GM12878 (cell line): Measurements from ENCODE around the gene ATP6V0D1. TPM values are rescaled to one million over a fixed set of nuclear protein-coding genes. Genes with fewer than 3 reads are reported as not detected.

Experiments
- ATAC-seq: fragments of 200-7000 bp; cut with Tn5 transposase; 3 replicates; pipeline ENCODE4 v1.9.1; 2020; ENCODE audit warnings: mild to moderate bottlenecking, moderate library complexity
- BruUV-seq: library from RNA; stranded (reverse); fragments of 400-500 nt; replicated peaks from 2 replicates; lab custom pipeline; 2021; lab: Mats Ljungman, UMichigan
- CTCF ChIA-PET: fragments of 300-600 bp; sonication (Branson Sonifier 250); formaldehyde crosslinking; extraction: SDS; loops from one replicate; lab custom pipeline; 2021; ENCODE audit warnings: inconsistent platforms; lab: Yijun Ruan, JAX
- POLR2A ChIA-PET: fragments of 350-600 bp; formaldehyde crosslinking; extraction: SDS; loops from one replicate; lab custom pipeline; 2021; ENCODE audit warnings: inconsistent platforms; lab: Charles Lee
- RAD21 ChIA-PET: fragments of 300-600 bp; sonication (Branson Sonifier 250); formaldehyde crosslinking; loops from one replicate; lab custom pipeline; 2023; ENCODE audit warnings: antibody characterized with exemption; ENCODE audit not compliant: unreplicated experiment; lab: Charles Lee
- SMC1A ChIA-PET: fragments of 300-600 bp; sonication (Branson Sonifier 250); formaldehyde crosslinking; loops from one replicate; lab custom pipeline; 2023; ENCODE audit not compliant: unreplicated experiment, uncharacterized antibody; lab: Charles Lee
- DNase-seq: peaks from one replicate; pipeline ENCODE4 v3.0.0-alpha.2; 2011; ENCODE audit warnings: low read depth, low spot score
- FAIRE-seq: peaks from 3 replicates; lab custom pipeline; 2011; peaks lifted over from hg19 to GRCh38; lab: Jason Lieb, UNC
- H2AFZ ChIP-seq: 2 replicates; pipeline ENCODE4 v1.6.0; 2011; ENCODE audit warnings: low read depth, low read length, control low read depth; ENCODE audit not compliant: control insufficient read depth
- H3K27ac ChIP-seq: 2 replicates; pipeline ENCODE4 v1.5.1; 2011; ENCODE audit warnings: control low read depth; ENCODE audit not compliant: control insufficient read depth, insufficient read depth
- H3K27me3 ChIP-seq, 2 experiments: replicated peaks in 1 of 2; 2 replicates each; pipeline versions ENCODE4 v1.6.0 to v1.6.1; 2011; ENCODE audit warnings: low read length in 1 of 2; ENCODE audit not compliant: control insufficient read depth in 2 of 2, insufficient read depth in 2 of 2
- H3K36me3 ChIP-seq, 2 experiments: 2 replicates each; pipeline ENCODE4 v1.5.1; 2011; ENCODE audit warnings: low read length in 1 of 2; ENCODE audit not compliant: control insufficient read depth in 2 of 2, insufficient read depth in 2 of 2
- H3K4me1 ChIP-seq: 2 replicates; pipeline ENCODE4 v1.6.1; 2011; ENCODE audit warnings: mild to moderate bottlenecking, low read length, moderate library complexity, mixed read lengths; ENCODE audit not compliant: control insufficient read depth, insufficient read depth
- H3K4me2 ChIP-seq: 2 replicates; pipeline ENCODE4 v1.6.0; 2011; ENCODE audit warnings: control low read depth; ENCODE audit not compliant: control insufficient read depth, insufficient read depth
- H3K4me3 ChIP-seq: fragments of 200-600 bp; sonication (generic); 2 replicates; pipeline ENCODE4 v1.5.1; 2016
- H3K79me2 ChIP-seq: 2 replicates; pipeline ENCODE4 v1.6.0; 2011; ENCODE audit warnings: low read length; ENCODE audit not compliant: control insufficient read depth, insufficient read depth
- H3K9ac ChIP-seq: 2 replicates; pipeline ENCODE4 v1.8.0; 2011; ENCODE audit warnings: low read length, control low read depth, mixed read lengths; ENCODE audit not compliant: control insufficient read depth, insufficient read depth
- H3K9me3 ChIP-seq: replicated peaks from 3 replicates; pipeline ENCODE4 v1.5.1; 2011; ENCODE audit warnings: mild to moderate bottlenecking, low read length; ENCODE audit not compliant: control insufficient read depth, insufficient read depth
- H4K20me1 ChIP-seq: 2 replicates; pipeline ENCODE4 v1.6.0; 2011; ENCODE audit not compliant: control insufficient read depth, insufficient read depth
- ASH2L ChIP-seq: fragments of 300-600, 200-600 bp; sonication (generic); IDR thresholded peaks from 2 replicates; pipeline ENCODE4 v1.6.1; 2017; ENCODE audit warnings: low read depth, mild to moderate bottlenecking, borderline replicate concordance
- CHD1 ChIP-seq: IDR thresholded peaks from 2 replicates; pipeline ENCODE4 v1.6.1; 2012; ENCODE audit warnings: low read depth, low read length, improper control_type of control experiment
- CHD4 ChIP-seq: fragments of 200-600 bp; sonication (generic); IDR thresholded peaks from 2 replicates; pipeline ENCODE4 v1.6.1; 2016; ENCODE audit warnings: mild to moderate bottlenecking
- DPF2 ChIP-seq: fragments of 450-650 bp; IDR thresholded peaks from 2 replicates; pipeline ENCODE4 v1.6.1; 2017; ENCODE audit warnings: mild to moderate bottlenecking
- NBN ChIP-seq: fragments of 450-650 bp; IDR thresholded peaks from 2 replicates; pipeline ENCODE4 v1.6.1; 2016
- NR2C1 ChIP-seq: fragments of 450-650 bp; IDR thresholded peaks from 2 replicates; pipeline ENCODE4 v1.6.1; 2017; ENCODE audit warnings: antibody characterized with exemption, mild to moderate bottlenecking, moderate library complexity
- RAD21 ChIP-seq: IDR thresholded peaks from 2 replicates; pipeline ENCODE4 v1.6.1; 2011; ENCODE audit warnings: mild to moderate bottlenecking, low read depth, low read length, moderate library complexity; ENCODE audit not compliant: insufficient read depth
- RB1 ChIP-seq: fragments of 450-650 bp; formaldehyde crosslinking; IDR thresholded peaks from 2 replicates; pipeline ENCODE4 v1.6.1; 2017; ENCODE audit warnings: mild to moderate bottlenecking, borderline replicate concordance
- SIX5 ChIP-seq: IDR thresholded peaks from 2 replicates; pipeline ENCODE4 v1.6.1; 2011; ENCODE audit warnings: mild to moderate bottlenecking, low read depth, low read length, moderate library complexity; ENCODE audit not compliant: severe bottlenecking
- SPI1 ChIP-seq: IDR thresholded peaks from 2 replicates; pipeline ENCODE4 v1.6.1; 2011; ENCODE audit warnings: low read depth, mild to moderate bottlenecking, low read length, moderate library complexity, borderline replicate concordance; ENCODE audit not compliant: insufficient read depth
- STAT1 ChIP-seq: fragments of 450-650 bp; conservative IDR thresholded peaks from 2 replicates; pipeline ENCODE4 v1.6.1; 2014; ENCODE audit warnings: antibody characterized with exemption, mild to moderate bottlenecking
- STAT3 ChIP-seq: IDR thresholded peaks from 2 replicates; pipeline ENCODE4 v1.6.1; 2011; ENCODE audit warnings: low read depth, low read length, improper control_type of control experiment
- YBX1 ChIP-seq: fragments of 450-650 bp; IDR thresholded peaks from 2 replicates; pipeline ENCODE4 v1.6.1; 2016; ENCODE audit warnings: antibody characterized with exemption
- ZBED1 ChIP-seq: IDR thresholded peaks from 2 replicates; pipeline ENCODE4 v1.6.1; 2016; ENCODE audit warnings: borderline replicate concordance
- WGBS: methylation state at CpG from one replicate; pipeline ENCODE4 v1.1.6; 2016; ENCODE audit warnings: low lambda C conversion rate; ENCODE audit not compliant: insufficient replicate concordance, insufficient coverage; ENCODE audit errors: missing lambda C conversion rate; 5-methylcytosine and 5-hydroxymethylcytosine counted together
- in situ Hi-C: fragments of 300-500 bp; cut with MboI; formaldehyde crosslinking; loops from 9 replicates; pipeline ENCODE4 v1.14.3; 2018; ENCODE audit warnings: mixed read lengths
- intact Hi-C: fragments of 100-400 bp; cut with micrococcal nuclease; formaldehyde crosslinking; loops from one replicate; pipeline ENCODE4 v1.14.2; 2022; ENCODE audit not compliant: unreplicated experiment
- polyA plus RNA-seq, 11 experiments: library from polyadenylated mRNA; depleted of rRNA in 4 of 11; unstranded in 6 of 11; stranded (reverse) in 5 of 11; fragments of >200 nt; fragmentation: Nextera tagmentation in 4 of 11; fragmentation: Illumina TruSeq in 1 of 11; extraction: Ambion mirVana in 4 of 11; extraction: Trizol in 1 of 11; gene quantifications; 1 replicate in 1 of 11; 2 replicates in 10 of 11; pipeline versions ENCODE4 v1.2.1 to v1.2.3, GENCODE V29; 2011 to 2016; ENCODE audit warnings: inconsistent platforms in 2 of 11, missing spikeins in 2 of 11, low read depth in 1 of 11
- total RNA-seq, 4 experiments: library from RNA; depleted of rRNA in 3 of 4; stranded (reverse); fragments of >200 nt in 3 of 4; fragmentation: Illumina TruSeq in 1 of 4; extraction: Trizol in 1 of 4; gene quantifications; 2 replicates each; pipeline versions ENCODE4 v1.2.1 to v1.2.3, GENCODE V29; 2013 to 2021
- TF ChIP-seq, protein P1 (sequence below): fragments of 450-650 bp; IDR thresholded peaks from 2 replicates; pipeline ENCODE4 v1.6.1; 2018; ENCODE audit warnings: mild to moderate bottlenecking, low read depth, moderate library complexity; ENCODE audit not compliant: partially characterized antibody
- TF ChIP-seq, protein P2 (sequence below): fragments of 450-650 bp; formaldehyde crosslinking; IDR thresholded peaks from 2 replicates; pipeline ENCODE4 v1.4.0; 2022; ENCODE audit warnings: mild to moderate bottlenecking, moderate library complexity

ATP6V0D1 gene
- total and polyA plus RNA-seq, 10 of the 15 experiments (the other 5 are each of a cell fraction or from before 2014, with no cell fraction given), result 28.1 to 141 (median 70.3) TPM

DNA sequence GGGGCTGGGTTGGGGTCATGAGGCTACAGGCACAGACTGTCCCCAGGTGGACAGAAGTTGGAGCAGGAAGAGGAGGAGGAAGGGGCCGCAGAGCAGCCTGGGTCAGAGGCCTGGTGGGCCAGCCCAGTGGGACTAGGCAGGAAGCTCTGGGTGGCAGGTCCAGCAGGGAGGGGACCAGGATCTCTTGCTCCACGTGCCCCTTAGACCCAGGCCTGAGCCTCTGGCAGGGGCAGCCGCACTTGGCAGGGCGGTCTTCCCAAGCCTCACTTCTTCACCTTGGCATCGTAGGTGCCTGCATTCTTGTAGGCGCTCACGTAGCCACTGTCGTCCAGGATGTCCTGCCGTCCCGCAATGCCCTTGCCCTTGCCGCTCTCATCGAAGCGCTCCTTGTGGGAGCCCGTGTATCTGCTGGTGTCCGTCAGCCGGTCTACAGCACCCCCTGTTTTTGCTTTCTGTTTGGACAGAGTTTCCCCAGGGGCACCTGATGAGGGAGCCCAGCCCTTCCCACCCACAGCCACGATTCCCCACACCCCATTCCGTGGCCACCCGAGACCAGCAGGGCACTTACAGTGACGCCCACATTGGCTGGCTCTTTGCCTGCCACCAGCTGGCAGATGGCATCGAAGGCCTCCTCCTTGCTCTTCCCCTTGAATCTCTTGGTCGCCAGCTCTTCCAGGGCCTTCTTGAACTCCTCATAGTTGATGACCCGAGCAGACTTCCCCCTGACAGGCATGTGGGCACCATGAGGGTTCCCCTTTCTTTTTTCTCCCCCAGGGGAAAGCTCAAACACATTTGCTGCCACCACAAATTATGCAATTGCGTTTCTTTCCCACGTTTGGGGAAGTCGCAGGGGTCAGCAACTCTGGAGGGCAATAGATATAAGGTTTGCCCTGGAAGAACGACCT, 90.8 kb downstream of the ATP6V0D1 start (continued):
- no peak for TF ChIP-seq ASH2L
- TF ChIP-seq CHD4, result no peak
- TF ChIP-seq, protein P1, sequence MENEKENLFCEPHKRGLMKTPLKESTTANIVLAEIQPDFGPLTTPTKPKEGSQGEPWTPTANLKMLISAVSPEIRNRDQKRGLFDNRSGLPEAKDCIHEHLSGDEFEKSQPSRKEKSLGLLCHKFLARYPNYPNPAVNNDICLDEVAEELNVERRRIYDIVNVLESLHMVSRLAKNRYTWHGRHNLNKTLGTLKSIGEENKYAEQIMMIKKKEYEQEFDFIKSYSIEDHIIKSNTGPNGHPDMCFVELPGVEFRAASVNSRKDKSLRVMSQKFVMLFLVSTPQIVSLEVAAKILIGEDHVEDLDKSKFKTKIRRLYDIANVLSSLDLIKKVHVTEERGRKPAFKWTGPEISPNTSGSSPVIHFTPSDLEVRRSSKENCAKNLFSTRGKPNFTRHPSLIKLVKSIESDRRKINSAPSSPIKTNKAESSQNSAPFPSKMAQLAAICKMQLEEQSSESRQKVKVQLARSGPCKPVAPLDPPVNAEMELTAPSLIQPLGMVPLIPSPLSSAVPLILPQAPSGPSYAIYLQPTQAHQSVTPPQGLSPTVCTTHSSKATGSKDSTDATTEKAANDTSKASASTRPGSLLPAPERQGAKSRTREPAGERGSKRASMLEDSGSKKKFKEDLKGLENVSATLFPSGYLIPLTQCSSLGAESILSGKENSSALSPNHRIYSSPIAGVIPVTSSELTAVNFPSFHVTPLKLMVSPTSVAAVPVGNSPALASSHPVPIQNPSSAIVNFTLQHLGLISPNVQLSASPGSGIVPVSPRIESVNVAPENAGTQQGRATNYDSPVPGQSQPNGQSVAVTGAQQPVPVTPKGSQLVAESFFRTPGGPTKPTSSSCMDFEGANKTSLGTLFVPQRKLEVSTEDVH, result no peak
- no peak for TF ChIP-seq RB1
- TF ChIP-seq, all 136 proteins: peak for 0

DNA sequence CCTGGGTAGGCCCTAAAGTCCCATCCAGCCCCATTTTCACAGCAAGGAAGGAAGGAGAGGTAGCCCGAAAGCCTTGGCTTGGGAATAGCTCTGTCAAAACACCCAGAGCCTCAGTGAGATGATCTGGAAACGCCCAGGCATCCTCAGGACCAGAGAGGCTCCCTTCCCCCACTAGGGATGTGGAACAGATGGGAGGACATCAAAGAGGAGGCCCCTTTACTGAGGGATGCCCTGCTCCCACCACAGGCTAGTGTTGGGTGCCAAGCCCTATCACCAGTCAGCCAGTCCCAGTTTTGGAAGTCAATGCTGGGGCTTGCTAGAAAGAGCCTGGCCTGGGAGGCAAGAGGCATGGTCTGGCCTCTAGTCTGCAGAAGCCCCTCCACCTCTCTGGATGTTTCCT, 92.4 kb downstream of the ATP6V0D1 start:
- no peak for ATAC-seq
- Histone ChIP-seq H3K27me3 (peaks cover 1 to 7% of the 10 kb centered on the region in 2 experiments; a peak in 3 of 4 replicates), H3K9ac (no peak overlapping the region), H3K4me2 (no peak overlapping the region), H3K36me3 (no peaks in the 10 kb centered on the region), H3K9me3 (no peaks in the 10 kb centered on the region), H3K4me3 (no peak overlapping the region)
- BruUV-seq, result no TSS peak
- 30% methylated on average over 2 of the region's 2 CpGs for WGBS
- in situ Hi-C loops, result no loop called here
- ChIA-PET CTCF (interaction anchor here (0.7 kb wide), 1 partner anchor 11 kb away, joined by 3 read pairs; no protein-coding TSS in a partner anchor), RAD21 (no interaction called here)
- intact Hi-C loops, result no loop called here
- TF ChIP-seq STAT3, result no peak
- TF ChIP-seq CHD1, result no peak
- no peak for TF ChIP-seq NR2C1
- TF ChIP-seq STAT1, result no peak
- TF ChIP-seq ZBED1, result no peak
- TF ChIP-seq, protein P2, sequence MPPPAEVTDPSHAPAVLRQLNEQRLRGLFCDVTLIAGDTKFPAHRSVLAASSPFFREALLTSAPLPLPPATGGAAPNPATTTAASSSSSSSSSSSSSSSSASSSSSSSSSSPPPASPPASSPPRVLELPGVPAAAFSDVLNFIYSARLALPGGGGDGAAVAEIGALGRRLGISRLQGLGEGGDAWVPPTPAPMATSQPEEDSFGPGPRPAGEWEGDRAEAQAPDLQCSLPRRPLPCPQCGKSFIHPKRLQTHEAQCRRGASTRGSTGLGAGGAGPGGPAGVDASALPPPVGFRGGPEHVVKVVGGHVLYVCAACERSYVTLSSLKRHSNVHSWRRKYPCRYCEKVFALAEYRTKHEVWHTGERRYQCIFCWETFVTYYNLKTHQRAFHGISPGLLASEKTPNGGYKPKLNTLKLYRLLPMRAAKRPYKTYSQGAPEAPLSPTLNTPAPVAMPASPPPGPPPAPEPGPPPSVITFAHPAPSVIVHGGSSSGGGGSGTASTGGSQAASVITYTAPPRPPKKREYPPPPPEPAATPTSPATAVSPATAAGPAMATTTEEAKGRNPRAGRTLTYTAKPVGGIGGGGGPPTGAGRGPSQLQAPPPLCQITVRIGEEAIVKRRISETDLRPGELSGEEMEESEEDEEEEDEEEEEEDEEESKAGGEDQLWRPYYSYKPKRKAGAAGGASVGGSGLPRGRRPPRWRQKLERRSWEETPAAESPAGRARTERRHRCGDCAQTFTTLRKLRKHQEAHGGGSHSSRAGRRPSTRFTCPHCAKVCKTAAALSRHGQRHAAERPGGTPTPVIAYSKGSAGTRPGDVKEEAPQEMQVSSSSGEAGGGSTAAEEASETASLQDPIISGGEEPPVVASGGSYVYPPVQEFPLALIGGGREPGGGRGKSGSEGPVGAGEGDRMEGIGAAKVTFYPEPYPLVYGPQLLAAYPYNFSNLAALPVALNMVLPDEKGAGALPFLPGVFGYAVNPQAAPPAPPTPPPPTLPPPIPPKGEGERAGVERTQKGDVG (CRISPR knock-in tag), result no peak
- no peak for TF ChIP-seq RAD21
- TF ChIP-seq SIX5, result no peak
- TF ChIP-seq NBN, result no peak
- no peak for TF ChIP-seq CHD4
- TF ChIP-seq DPF2, result no peak
- no peak for TF ChIP-seq YBX1
- TF ChIP-seq SPI1, result no peak
- TF ChIP-seq, all 136 proteins: peak for 0
- no peak for DNase-seq
- H3K79me2 ChIP-seq, result no peaks in the 10 kb centered on the region
- SMC1A ChIA-PET, result no interaction called here
- H3K27ac ChIP-seq, result no peak overlapping the region
- POLR2A ChIA-PET, result interaction anchor here (0.6 kb wide), 1 partner anchor 172 kb away, joined by 4 read pairs; no protein-coding TSS in a partner anchor
- no peaks in the 10 kb centered on the region for H4K20me1 ChIP-seq
- no peak overlapping the region for H2AFZ ChIP-seq
- no peak for FAIRE-seq
- no peaks in the 10 kb centered on the region for H3K4me1 ChIP-seq
